ENCODE results near the gene ADAMTSL5. TPM values are rescaled to one million over a fixed set of nuclear protein-coding genes. Genes with fewer than 3 reads are reported as not detected.
A peak's percentile ranks its signal among the peaks of the same experiment; 100 is the strongest.

Gene ADAMTSL5
- total and polyA plus RNA-seq, 9 of the 15 experiments (the other 6 are each of a cell fraction or from before 2014, with no cell fraction given), result 1.0 to 11.6 (median 4.1) TPM

GRCh38 chr19:1489463-1490310, 23.1 kb downstream of the ADAMTSL5 start (continued):
- TF ChIP-seq ZKSCAN1 (IDR thresholded peaks at IDR 0.05; ENCODE audit: low read depth, low read length) (0 out of 2 replicates have a peak, but pooled peaks have one; percentile 1), KDM5B (IDR thresholded peaks at IDR 0.05; ENCODE audit: insufficient replicate concordance, low read depth, low read length) (peak; percentile 61), ZNF347 (CRISPR knock-in tag; IDR thresholded peaks at IDR 0.05; ENCODE audit: low read depth) (no peak), PHF8 (IDR thresholded peaks at IDR 0.05; ENCODE audit: borderline replicate concordance, low read length) (peak; percentile 71; the same call in 1 of the 2 replicates), ZNF263 (CRISPR knock-in tag; IDR thresholded peaks at IDR 0.05; ENCODE audit: borderline replicate concordance) (0 out of 2 replicates have a peak, but pooled peaks have one; percentile 17), ARHGAP35 (IDR thresholded peaks at IDR 0.05; ENCODE audit: partially characterized antibody) (no peak), SOX6 (IDR thresholded peaks at IDR 0.05) (no peak), CBX5 (IDR thresholded peaks at IDR 0.05; ENCODE audit: borderline replicate concordance, low read depth) (no peak), POLR2A (conservative IDR thresholded peaks at IDR 0.05) (peak; percentile 67), NBN (IDR thresholded peaks at IDR 0.05; ENCODE audit: low read depth) (no peak), ZNF316 (IDR thresholded peaks at IDR 0.05) (no peak), RBFOX2 (IDR thresholded peaks at IDR 0.05; ENCODE audit: low read depth, low read length) (peak; percentile 74), SMAD1 (IDR thresholded peaks at IDR 0.05; ENCODE audit: low read depth, low read length, partially characterized antibody) (peak; percentile 24), MTA1 (IDR thresholded peaks at IDR 0.05; ENCODE audit: borderline replicate concordance) (peak; percentile 53; the same call in 1 of the 2 replicates), CC2D1A (IDR thresholded peaks at IDR 0.05) (no peak), RB1 (IDR thresholded peaks at IDR 0.05; ENCODE audit: low read depth) (no peak), MTA3 (IDR thresholded peaks at IDR 0.05; ENCODE audit: borderline replicate concordance) (0 out of 2 replicates have a peak, but pooled peaks have one; percentile 32), ZC3H8 (IDR thresholded peaks at IDR 0.05) (no peak), POLR2B (IDR thresholded peaks at IDR 0.05; ENCODE audit: low read depth, partially characterized antibody) (peak; percentile 40), ZNF511 (CRISPR knock-in tag; IDR thresholded peaks at IDR 0.05) (0 out of 2 replicates have a peak, but pooled peaks have one; percentile 37), YBX1 (IDR thresholded peaks at IDR 0.05) (no peak), ZNF444 (CRISPR knock-in tag; IDR thresholded peaks at IDR 0.05) (no peak), TFE3 (CRISPR knock-in tag; IDR thresholded peaks at IDR 0.05) (no peak), PRPF4 (IDR thresholded peaks at IDR 0.05; ENCODE audit: insufficient read depth, low read depth, low read length, poor library complexity, severe bottlenecking) (no peak)
